HG03196 (cell line): ENCODE data around the gene TXNL4B.
A peak's percentile ranks its signal among the peaks of the same experiment; 100 is the strongest.
"Not testable (repeated sequence)": the region's sequence is repeated elsewhere in the genome, so short reads cannot be mapped to it uniquely, and the experiment has no call there.

Experiments
- ATAC-seq: cut with Tn5 transposase; IDR thresholded peaks from one replicate; pipeline ENCODE4 v1.9.1; 2021; ENCODE audit not compliant: unreplicated experiment

Gene TXNL4B

DNA sequence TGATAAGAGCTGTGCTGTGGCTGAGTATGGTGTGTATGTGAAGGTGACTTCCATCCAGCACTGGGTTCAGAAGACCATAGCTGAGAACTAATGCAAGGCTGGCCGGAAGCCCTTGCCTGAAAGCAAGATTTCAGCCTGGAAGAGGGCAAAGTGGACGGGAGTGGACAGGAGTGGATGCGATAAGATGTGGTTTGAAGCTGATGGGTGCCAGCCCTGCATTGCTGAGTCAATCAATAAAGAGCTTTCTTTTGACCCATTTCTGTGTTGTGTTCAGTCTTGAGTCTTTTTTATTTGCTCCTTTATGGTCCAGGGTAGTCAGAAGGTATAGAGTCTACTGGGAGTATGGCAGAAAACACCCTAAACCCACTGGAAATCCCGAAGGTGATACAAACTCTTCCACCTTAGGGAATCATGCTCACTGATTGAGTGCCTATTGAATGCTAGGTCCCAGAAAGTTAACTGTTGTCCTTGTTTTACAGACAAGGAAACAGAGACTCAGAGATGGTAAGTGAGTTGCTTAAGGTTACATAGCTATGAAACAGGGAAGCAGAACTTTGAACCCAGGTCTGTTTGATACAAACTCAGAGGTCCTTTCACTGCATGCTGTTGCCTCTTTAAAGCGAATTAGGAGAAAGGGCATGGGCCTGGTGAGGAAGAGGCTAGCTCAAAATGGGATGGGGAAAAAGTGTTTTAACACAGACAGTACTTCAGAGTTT, 16.3 kb downstream of the TXNL4B start:
- ATAC-seq = not testable (repeated sequence)

- ATAC-seq = not testable (repeated sequence)
These were observed 18.4 kb downstream of the TXNL4B start for GRCh38 chr16:72075067-72075466.

- no peak for ATAC-seq
These were observed 19.7 kb downstream of the TXNL4B start for GRCh38 chr16:72073560-72074230.

- no peak for ATAC-seq
These were observed 20.7 kb downstream of the TXNL4B start for GRCh38 chr16:72072514-72073342.

- no peak for ATAC-seq
These were observed 24.5 kb downstream of the TXNL4B start for GRCh38 chr16:72068930-72069329.

DNA sequence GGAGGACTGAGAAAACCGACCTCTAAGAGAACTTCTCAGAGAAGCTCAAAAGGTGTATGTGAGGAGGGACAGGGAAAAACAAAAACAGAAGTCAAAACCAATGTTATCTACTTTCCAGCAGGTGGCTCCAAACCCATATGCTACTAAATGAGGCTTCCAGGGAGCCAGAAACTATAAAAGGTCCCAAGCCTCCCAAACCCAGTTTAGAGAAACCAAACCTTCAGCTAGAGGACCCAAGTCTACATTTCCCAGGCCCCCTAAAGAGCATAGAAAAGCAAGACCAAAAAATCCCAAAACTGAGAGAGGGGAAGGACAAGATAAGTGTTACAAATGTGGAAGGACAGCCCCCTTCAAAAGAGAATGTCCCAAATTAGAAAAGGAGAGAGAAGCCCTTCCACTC, 26.7 kb downstream of the TXNL4B start:
- ATAC-seq = peak; percentile 42

GRCh38 chr16:72064361-72064894, 29.0 kb downstream of the TXNL4B start:
- ATAC-seq = no peak

DNA sequence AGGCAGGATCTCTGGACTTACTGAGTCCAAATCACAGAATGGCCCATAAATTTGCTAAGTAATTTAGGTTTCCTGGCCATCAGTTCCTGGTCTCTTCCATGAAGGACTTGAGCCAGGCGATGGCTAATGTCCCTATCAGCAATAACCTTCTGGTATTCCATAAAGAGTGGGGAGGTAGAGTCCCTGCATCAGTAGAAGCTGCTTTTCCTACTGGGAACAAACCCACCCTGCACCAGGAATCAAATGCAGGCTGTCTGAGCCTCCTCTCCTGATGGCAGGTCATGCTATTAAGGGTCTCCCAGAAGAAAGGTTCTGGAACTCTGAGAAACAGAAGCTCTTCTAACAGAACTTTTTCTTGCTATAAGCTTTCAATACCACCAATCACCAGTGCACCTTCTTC, 31.9 kb downstream of the TXNL4B start:
- ATAC-seq = no peak

- no peak for ATAC-seq
These were observed 33.0 kb downstream of the TXNL4B start for GRCh38 chr16:72060405-72060804.

DNA sequence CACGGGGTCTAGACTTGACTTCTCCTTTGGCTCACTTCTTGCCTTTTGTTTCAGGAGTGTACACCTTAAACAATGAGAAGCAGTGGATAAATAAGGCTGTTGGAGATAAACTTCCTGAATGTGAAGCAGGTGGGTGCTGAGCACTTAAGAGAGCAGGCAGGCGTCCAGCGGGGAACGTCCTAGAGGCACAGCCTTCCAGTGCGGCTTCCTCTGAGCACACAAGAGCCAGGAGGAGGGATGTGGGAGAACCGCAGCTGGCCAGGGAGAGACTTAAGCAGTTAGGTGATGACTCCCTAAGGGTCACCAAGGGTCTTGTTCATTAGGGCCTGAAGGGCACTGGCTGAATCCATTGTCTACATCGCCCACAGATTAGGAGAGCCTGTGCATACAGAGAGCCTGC, 34.4 kb downstream of the TXNL4B start:
- not testable (repeated sequence) for ATAC-seq

DNA sequence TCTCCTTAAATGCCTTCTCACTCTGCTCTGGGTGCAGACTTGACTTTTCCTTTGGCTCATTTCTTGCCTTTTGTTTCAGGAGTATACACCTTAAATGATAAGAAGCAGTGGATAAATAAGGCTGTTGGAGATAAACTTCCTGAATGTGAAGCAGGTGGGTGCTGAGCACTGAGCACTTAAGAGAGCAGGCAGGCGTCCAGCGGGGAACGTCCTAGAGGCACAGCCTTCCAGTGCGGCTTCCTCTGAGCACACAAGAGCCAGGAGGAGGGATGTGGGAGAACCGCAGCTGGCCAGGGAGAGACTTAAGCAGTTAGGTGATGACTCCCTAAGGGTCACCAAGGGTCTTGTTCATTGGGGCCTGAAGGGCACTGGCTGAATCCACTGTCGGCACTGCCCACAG, 36.1 kb downstream of the TXNL4B start:
- not testable (repeated sequence) for ATAC-seq

GRCh38 chr16:72055911-72056310, 37.5 kb downstream of the TXNL4B start:
- no peak for ATAC-seq

GRCh38 chr16:72054254-72054847, 39.1 kb downstream of the TXNL4B start, which contains the start of gene HP:
HP (plus strand) TSS chr16:72054505; CDS start chr16:72054653, 148 bp downstream.
- not testable (repeated sequence) for ATAC-seq

DNA sequence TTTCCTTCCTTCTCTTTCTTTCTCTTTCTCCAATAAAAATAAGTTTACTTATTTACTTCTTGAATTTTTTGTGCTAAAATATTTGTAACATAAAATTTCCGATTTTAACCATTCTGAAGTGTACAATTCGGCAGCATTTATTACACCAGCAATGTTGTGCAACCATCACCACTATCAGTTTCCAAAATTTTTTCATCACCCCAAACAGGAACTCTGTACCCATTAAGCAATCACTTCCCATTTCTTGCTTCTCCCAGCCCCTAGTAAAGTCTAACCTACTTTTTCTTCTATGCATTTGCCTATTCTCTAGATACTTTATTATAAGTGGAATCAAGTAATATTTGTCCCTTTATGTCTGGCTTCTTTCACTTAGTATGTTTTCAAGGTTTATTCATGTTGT, 41.6 kb downstream of the TXNL4B start:
- no peak for ATAC-seq

- no peak for ATAC-seq
These were observed 42.5 kb downstream of the TXNL4B start for GRCh38 chr16:72050769-72051464.

GRCh38 chr16:72049110-72049509, 44.3 kb downstream of the TXNL4B start:
- no peak for ATAC-seq

DNA sequence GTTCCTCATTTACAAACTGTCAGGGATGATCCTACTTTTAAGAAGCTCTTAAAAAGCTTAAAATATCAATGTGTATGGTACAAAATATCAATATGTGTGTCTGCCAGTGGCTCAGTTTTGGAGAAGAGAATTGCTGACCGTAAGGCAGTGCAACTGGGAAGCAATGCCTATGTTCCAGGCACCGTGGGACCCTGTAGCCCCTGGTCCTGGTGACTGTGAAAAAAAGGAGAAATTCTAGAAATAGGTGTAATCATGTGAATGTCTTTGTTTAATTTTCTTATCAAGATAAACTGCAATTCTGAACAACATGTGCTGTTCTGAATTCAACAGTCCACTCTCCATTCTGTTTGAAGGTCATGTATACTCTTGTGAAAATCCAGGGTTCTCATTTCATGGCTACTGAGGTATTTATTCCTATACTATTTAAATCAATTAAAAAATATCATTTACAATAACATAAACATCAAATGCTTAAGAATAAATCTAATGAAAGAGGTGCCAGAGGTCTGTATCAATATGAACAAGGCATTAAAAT, 48.5 kb downstream of the TXNL4B start:
- ATAC-seq = no peak

DNA sequence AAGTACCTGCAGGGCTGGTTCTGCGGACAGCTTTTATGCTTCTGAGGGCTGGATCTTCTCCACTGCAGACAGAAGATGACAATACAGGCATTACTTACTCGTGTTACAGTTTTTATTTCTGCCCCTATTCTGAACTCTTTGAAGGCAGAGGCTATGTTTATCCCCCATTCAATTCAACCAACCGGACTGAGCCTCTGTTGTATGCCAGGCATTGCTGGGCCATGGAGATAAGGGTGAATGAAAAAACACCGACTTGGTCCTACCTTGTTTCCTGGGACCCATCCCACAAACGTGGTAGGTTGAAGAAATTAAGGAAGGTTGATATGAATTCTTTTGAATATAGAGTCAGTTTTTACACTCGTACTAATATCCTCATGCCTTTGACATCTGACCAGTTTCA, 49.1 kb downstream of the TXNL4B start:
- no peak for ATAC-seq

DNA sequence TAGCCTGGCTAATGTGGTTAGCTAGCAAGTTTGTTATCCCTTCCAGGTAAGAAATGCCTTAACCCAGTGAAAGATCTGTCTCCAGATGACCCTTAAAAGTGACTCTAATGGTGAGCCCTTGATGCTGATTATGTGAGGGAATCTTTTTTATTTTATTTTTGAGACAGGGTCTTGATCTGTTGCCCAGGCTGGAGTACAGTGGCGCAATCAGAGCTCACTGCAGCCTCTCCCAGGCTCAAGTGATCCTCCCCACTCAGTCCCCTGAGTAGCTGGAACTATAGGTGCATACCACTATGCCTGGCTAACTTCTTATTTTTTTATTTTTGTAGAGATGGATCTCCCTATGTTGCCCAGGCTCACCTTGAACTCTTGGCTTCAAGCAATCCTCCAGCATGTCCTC, 49.9 kb downstream of the TXNL4B start:
- no peak for ATAC-seq

DNA sequence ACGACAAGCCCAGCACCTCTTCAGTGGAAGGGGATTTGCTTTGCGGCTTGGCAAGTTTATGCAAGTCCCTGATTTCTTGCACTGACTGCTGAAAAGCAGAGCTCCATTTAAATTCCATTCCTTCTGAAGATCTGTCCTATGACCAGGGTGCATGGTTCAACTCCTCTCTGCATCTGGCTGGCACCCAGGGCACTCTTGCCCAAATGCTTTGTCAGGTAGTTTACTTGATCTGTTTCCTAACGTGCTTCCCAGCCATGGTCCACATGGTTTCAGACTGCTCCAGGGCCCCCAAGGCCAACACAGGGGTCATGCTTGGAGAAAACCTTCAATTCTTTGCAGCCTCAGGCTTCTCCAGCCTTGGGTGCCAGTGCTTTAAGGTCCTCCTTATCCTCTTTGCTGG, 50.4 kb downstream of the TXNL4B start:
- ATAC-seq = no peak
